CD4-positive, alpha-beta memory T cell (primary cell): ENCODE measurements around the gene RNF149. TPM values are rescaled to one million over a fixed set of nuclear protein-coding genes. Genes with fewer than 3 reads are reported as not detected.
"Not testable (repeated sequence)": the region's sequence is repeated elsewhere in the genome, so short reads cannot be mapped to it uniquely, and the experiment has no call there.

Source experiments
- CTCF ChIA-PET: fragments of 350-600 bp; sonication (Branson Sonifier 250); formaldehyde crosslinking; loops from one replicate; lab custom pipeline; 2021; ENCODE audit warnings: inconsistent platforms; ENCODE audit not compliant: partially characterized antibody; lab: Charles Lee
- POLR2A ChIA-PET: fragments of 350-600 bp; sonication (Branson Sonifier 250); formaldehyde crosslinking; loops from one replicate; lab custom pipeline; 2021; ENCODE audit not compliant: partially characterized antibody; lab: Charles Lee
- DNase-seq, 5 donors: peaks; one replicate each; pipeline versions ENCODE4 v3.0.0 to v3.0.0-alpha.2; 2020 to 2022; ENCODE audit warnings: mixed read lengths in 1 of 5
- H3K27ac ChIP-seq: one replicate; pipeline ENCODE4 v1.7.0; 2013; ENCODE audit warnings: low read depth, low read length
- H3K27me3 ChIP-seq: 2 replicates; pipeline ENCODE4 v1.7.0; 2013; ENCODE audit warnings: mild to moderate bottlenecking, low read length, moderate library complexity; ENCODE audit not compliant: insufficient read depth
- H3K36me3 ChIP-seq: 2 replicates; pipeline ENCODE4 v1.7.0; 2013; ENCODE audit warnings: mild to moderate bottlenecking, low read length, moderate library complexity; ENCODE audit not compliant: insufficient read depth
- H3K4me1 ChIP-seq: 2 replicates; pipeline ENCODE4 v1.7.0; 2013; ENCODE audit warnings: mild to moderate bottlenecking, low read length, moderate library complexity; ENCODE audit not compliant: insufficient read depth
- H3K4me3 ChIP-seq, 2 donors: one replicate each; pipeline ENCODE4 v1.7.0; 2013; ENCODE audit warnings: low read length in 2 of 2, mild to moderate bottlenecking in 1 of 2
- H3K9me3 ChIP-seq, 2 donors: one replicate each; pipeline ENCODE4 v1.7.0; 2013; ENCODE audit warnings: low read length in 2 of 2, control low read depth in 1 of 2; ENCODE audit not compliant: control insufficient read depth in 1 of 2
- H3K27ac Mint-ChIP-seq, 7 donors: one replicate each; pipeline ENCODE4 v1.8.0; 2020 to 2021; ENCODE audit warnings: mixed read lengths in 7 of 7, mild to moderate bottlenecking in 6 of 7, inconsistent platforms in 3 of 7, moderate library complexity in 3 of 7
- H3K27me3 Mint-ChIP-seq, 2 donors: one replicate each; pipeline ENCODE4 v1.8.0; 2020 to 2021; ENCODE audit warnings: mixed read lengths in 2 of 2
- H3K36me3 Mint-ChIP-seq, 2 donors: one replicate each; pipeline ENCODE4 v1.8.0; 2020 to 2021; ENCODE audit warnings: mixed read lengths in 2 of 2, inconsistent platforms in 1 of 2, mild to moderate bottlenecking in 1 of 2
- H3K4me1 Mint-ChIP-seq, 4 donors: one replicate each; pipeline ENCODE4 v1.8.0; 2020 to 2021; ENCODE audit warnings: mixed read lengths in 4 of 4, mild to moderate bottlenecking in 1 of 4
- H3K4me3 Mint-ChIP-seq, 8 donors: one replicate each; pipeline ENCODE4 v1.8.0; 2020 to 2021; ENCODE audit warnings: mixed read lengths in 8 of 8, mild to moderate bottlenecking in 7 of 8, moderate library complexity in 6 of 8, inconsistent platforms in 3 of 8
- H3K9me3 Mint-ChIP-seq, 8 donors: one replicate each; pipeline ENCODE4 v1.8.0; 2020 to 2021; ENCODE audit warnings: mixed read lengths in 8 of 8, mild to moderate bottlenecking in 5 of 8, inconsistent platforms in 3 of 8, moderate library complexity in 1 of 8
- intact Hi-C: fragments of 100-400 bp; cut with micrococcal nuclease; formaldehyde crosslinking; loops from one replicate; pipeline ENCODE4 v1.15.1; 2023
- polyA plus RNA-seq, 2 donors: library from polyadenylated mRNA; unstranded; fragments of 300-500 nt; fragmentation: Illumina TruSeq; gene quantifications; one replicate each; pipeline ENCODE4 v1.2.3, GENCODE V29; 2021
- total RNA-seq, 2 experiments: library from RNA; stranded (reverse); gene quantifications; one replicate each; pipeline ENCODE4 v1.2.3, GENCODE V29; 2021

Gene RNF149
- total and polyA plus RNA-seq, 4 experiments from 2014 or later: 67.6 to 154 (median 116) TPM

DNA sequence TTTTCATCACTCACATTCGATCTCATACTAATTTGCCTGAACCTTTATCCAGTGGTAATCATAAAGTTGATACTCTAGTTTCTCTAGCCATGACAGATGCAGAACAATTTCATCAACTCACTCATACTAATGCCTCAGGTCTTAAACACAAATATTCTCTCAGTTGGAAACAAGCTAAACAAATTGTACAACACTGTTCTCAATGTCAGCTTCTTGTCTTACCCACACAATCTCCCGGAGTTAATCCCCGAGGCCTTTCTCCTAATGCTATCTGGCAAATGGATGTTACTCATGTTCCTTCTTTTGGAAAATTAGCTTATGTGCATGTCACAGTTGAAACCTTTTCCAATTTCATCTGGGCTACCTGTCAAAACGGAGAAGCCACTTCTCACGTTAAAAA, 67.3 kb downstream of the RNF149 start:
- no peaks in the 10 kb centered on the region for H3K4me1 ChIP-seq
- POLR2A ChIA-PET: interaction anchor here (1.5 kb wide), 1 partner anchor 11 kb away, joined by 6 read pairs; the partner anchor contains the start of gene CNOT11
- no peaks in the 10 kb centered on the region for H3K9me3 ChIP-seq
- H3K9me3 Mint-ChIP-seq: peaks cover 0 to under 1% (median 0%) of the 10 kb centered on the region in 8 donors
- no peaks in the 10 kb centered on the region for H3K36me3 Mint-ChIP-seq
- intact Hi-C loops: loop anchor here (2.0 kb wide), 1 partner anchor 590 kb away; no protein-coding TSS in a partner anchor
- CTCF ChIA-PET: interaction anchor here (0.7 to 2.1 kb wide), 10 partner anchors 8 to 643 kb away, joined by 3 to 8 read pairs (median 4); partner anchors contain the start of gene CREG2
- H3K27me3 Mint-ChIP-seq: no peaks in the 10 kb centered on the region
- no peaks in the 10 kb centered on the region for H3K36me3 ChIP-seq
- no peak overlapping the region for H3K27ac ChIP-seq
- H3K4me3 Mint-ChIP-seq: no peak overlapping the region
- H3K4me3 ChIP-seq: no peak overlapping the region
- H3K27me3 ChIP-seq: no peaks in the 10 kb centered on the region
- no peak for DNase-seq
- H3K4me1 Mint-ChIP-seq: peaks cover 0 to 9% (median 3%) of the 10 kb centered on the region in 4 donors
- peak overlapping the region in 1 of 7 donors; percentile 27 for H3K27ac Mint-ChIP-seq

DNA sequence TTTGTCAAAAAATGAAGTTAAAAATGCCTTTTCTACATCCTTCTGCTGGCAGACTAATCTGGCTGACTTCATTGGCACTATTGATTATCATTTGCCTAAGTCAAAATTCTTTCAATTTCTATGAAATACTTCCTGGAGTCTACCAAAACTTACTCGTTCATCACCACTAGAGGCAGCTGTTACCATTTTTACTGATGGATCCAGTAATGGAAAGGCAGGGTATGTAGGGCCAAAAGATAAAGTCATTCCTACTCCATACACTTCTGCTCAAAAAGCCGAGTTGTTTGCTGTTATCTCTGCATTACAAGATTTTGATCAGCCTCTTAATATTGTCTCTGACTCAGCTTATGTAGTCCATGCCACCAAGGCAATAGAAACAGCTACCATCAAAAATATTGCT, 67.8 kb downstream of the RNF149 start:
- H3K4me3 ChIP-seq, H3K36me3 ChIP-seq, H3K27me3 Mint-ChIP-seq, H3K36me3 Mint-ChIP-seq, H3K27ac Mint-ChIP-seq, H3K4me3 Mint-ChIP-seq, H3K27me3 ChIP-seq, H3K27ac ChIP-seq, H3K9me3 ChIP-seq, H3K4me1 Mint-ChIP-seq, H3K9me3 Mint-ChIP-seq, H3K4me1 ChIP-seq: not testable (repeated sequence)
- ChIA-PET CTCF (interaction anchor here (0.8 to 2.1 kb wide), 11 partner anchors 9 to 643 kb away, joined by 3 to 8 read pairs (median 3); no protein-coding TSS in a partner anchor), POLR2A (interaction anchor here (1.5 kb wide), 1 partner anchor 12 kb away, joined by 6 read pairs; the partner anchor contains the start of gene CNOT11)
- DNase-seq: peak in 4 of 5 donors; percentile 15 to 26 (median 20)
- intact Hi-C loops: loop anchor here (1.0 to 2.0 kb wide), 2 partner anchors 147 to 590 kb away; partner anchors contain the start of gene CREG2

DNA sequence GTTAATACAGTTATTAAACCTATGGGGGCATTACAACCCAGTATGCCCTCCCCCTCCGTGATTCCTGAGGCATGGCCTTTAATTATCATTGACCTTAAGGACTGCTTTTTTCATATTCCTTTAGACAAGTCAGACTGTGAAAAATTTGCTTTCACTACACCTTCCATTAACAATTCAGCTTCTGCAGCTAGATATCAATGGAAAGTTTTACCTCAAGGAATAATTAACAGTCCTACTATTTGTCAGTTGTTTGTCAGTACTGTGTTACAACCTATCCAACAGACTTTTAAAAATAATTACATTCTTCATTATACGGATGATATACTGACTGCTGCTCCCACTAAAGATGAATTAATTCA, 68.8 kb downstream of the RNF149 start:
- POLR2A ChIA-PET, H3K4me3 Mint-ChIP-seq, H3K36me3 Mint-ChIP-seq, H3K27me3 Mint-ChIP-seq, H3K27ac Mint-ChIP-seq, DNase-seq, H3K27ac ChIP-seq, H3K4me1 ChIP-seq, H3K4me3 ChIP-seq, H3K9me3 ChIP-seq, H3K36me3 ChIP-seq, H3K4me1 Mint-ChIP-seq, H3K9me3 Mint-ChIP-seq, H3K27me3 ChIP-seq: not testable (repeated sequence)
- CTCF ChIA-PET: interaction anchor here (1.0 to 2.1 kb wide), 8 partner anchors 9 to 146 kb away, joined by 3 to 8 read pairs (median 4); partner anchors contain the start of gene CNOT11
- intact Hi-C loops: loop anchor here (1.0 to 2.0 kb wide), 2 partner anchors 148 to 591 kb away; partner anchors contain the start of gene CREG2

DNA sequence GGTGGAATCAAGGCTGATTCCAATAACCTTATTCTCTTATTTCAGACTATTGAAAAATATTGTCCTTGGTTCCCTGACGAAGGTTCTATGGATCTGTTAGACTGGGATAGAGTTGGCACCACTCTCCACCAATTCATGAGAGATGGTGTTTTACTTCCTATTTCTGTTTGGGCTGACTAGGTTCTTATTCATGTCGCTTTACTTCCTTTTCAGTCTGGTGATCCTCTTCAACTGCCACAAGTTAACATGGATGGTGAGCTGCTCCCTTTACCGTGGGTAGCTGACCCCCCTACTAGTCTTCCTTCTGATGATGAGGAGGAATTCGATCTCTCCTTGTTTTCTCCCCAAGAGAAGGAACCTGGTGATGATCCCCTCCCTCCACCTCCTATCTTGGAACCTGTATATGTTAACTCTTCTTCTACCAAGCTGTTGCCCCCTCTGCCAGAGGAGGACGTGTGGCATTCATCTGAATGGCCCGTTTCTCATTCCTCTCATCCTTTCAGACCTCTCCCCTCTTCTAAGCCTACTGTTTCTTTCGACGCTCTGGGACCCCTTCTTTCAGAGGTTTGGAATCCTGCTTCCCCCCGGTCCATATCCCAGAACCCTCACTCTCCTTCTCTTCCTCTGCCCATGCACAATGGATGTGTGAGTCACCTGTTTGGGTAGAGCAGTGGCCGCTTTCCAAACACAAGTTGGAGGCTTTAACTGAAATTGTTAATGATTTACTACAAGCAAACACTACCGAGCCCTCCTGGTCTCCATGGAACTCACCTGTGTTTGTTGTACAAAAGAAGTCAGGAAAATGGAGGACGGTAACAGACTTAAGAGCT, 69.4 kb downstream of the RNF149 start:
- H3K4me1 Mint-ChIP-seq: peaks cover 0 to 9% (median 3%) of the 10 kb centered on the region in 4 donors
- CTCF ChIA-PET: interaction anchor here (1.2 to 2.0 kb wide), 5 partner anchors 14 to 147 kb away, joined by 3 to 8 read pairs (median 3); partner anchors contain the start of gene CNOT11
- no peaks in the 10 kb centered on the region for H3K36me3 Mint-ChIP-seq
- no peak for DNase-seq
- Histone ChIP-seq H3K4me1 (no peaks in the 10 kb centered on the region), H3K9me3 (no peaks in the 10 kb centered on the region), H3K27ac (no peak overlapping the region), H3K36me3 (no peaks in the 10 kb centered on the region), H3K27me3 (no peaks in the 10 kb centered on the region), H3K4me3 (no peak overlapping the region)
- H3K27me3 Mint-ChIP-seq: no peaks in the 10 kb centered on the region
- POLR2A ChIA-PET: no interaction called here
- H3K27ac Mint-ChIP-seq: no peak overlapping the region
- H3K9me3 Mint-ChIP-seq: peaks cover 0 to 5% (median 0%) of the 10 kb centered on the region in 8 donors
- intact Hi-C loops: no loop called here
- H3K4me3 Mint-ChIP-seq: no peak overlapping the region

DNA sequence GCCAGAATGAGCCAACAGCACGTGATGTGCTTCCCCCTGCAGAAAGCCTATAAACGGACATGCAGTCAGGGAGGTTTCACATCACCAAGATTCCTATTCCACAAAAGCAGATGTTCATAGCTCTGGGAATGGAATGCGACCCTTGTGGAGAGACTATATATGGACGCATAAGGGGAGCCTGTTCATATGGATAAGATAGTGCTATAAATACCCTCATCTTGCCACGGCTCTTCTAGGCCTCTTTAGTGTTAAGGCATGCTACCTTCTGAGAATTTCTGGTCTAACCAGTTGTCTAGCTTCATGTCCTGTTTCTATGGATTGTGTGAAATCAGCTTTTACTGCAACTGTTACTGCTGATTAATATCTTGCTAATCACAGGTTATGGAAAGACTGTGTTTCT, 70.6 kb downstream of the RNF149 start:
- H3K4me1 Mint-ChIP-seq, H3K27me3 Mint-ChIP-seq, H3K36me3 Mint-ChIP-seq, H3K27ac ChIP-seq, H3K4me1 ChIP-seq, POLR2A ChIA-PET, H3K36me3 ChIP-seq, H3K27me3 ChIP-seq, CTCF ChIA-PET, H3K4me3 ChIP-seq, DNase-seq, H3K4me3 Mint-ChIP-seq, intact Hi-C loops, H3K9me3 ChIP-seq, H3K9me3 Mint-ChIP-seq: not testable (repeated sequence)
- peak overlapping the region in 1 of 7 donors; percentile 37 for H3K27ac Mint-ChIP-seq

DNA sequence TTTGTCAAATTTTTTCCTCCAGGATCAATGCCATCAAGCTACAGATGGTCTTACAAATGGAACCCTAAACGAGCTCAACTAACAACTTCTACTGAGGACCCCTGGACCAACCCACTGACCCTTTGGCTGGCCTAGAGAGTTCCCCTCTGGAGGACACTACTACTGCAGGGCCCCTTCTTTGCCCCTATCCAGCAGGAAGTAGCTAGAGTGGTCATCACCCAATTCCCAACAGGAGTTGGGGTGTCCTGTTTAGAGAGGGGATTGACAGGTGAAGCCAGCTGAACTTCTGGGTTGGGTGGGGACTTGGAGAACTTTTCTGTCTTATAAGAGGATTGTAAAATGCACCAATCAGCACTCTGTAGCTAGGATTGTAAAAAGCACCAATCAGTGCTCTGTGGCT, 72.5 kb downstream of the RNF149 start:
- H3K27me3 Mint-ChIP-seq, DNase-seq, POLR2A ChIA-PET, H3K36me3 ChIP-seq, H3K27ac Mint-ChIP-seq, H3K4me1 ChIP-seq, H3K27ac ChIP-seq, intact Hi-C loops, CTCF ChIA-PET, H3K9me3 Mint-ChIP-seq, H3K4me3 ChIP-seq, H3K36me3 Mint-ChIP-seq, H3K27me3 ChIP-seq, H3K4me1 Mint-ChIP-seq, H3K4me3 Mint-ChIP-seq, H3K9me3 ChIP-seq: not testable (repeated sequence)

DNA sequence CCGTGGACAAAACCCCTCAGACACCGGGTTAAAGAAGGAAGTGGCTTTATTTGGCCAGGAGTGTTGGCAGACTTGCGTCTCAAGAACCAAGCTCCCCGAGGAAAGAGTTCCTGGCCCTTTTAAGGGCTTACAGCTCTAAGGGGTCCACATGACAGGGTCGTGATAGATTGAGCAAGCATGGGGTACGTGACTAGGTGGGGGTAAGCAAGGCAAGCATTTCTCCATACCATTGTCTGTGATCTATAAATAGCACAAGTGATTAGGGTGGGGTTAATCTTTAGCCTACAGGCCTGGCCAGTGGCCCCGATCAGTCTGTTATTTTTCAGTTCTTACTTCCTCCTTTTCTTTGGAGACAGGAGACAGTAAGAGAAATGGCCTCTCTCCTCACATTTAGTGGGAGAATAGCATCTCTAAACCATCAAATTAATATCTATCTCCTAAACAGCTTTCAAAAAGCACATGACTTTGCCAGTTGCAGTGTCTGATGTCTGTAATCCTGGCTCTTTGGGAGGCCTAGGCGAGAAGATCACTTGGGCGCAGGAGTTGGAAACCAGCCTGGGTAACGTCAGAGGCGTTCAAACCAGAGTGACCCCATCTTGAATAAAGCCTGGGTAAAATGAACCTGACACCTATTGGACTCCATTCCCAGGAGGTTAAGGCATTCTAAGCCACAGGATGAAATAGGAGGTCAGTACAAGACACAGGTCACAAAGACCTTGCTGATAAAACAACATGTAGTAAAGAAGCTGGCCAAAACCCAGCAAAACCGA, 74.1 kb downstream of the RNF149 start:
- Histone ChIP-seq H3K9me3 (no peaks in the 10 kb centered on the region), H3K4me3 (no peak overlapping the region), H3K4me1 (no peaks in the 10 kb centered on the region), H3K27ac (no peak overlapping the region), H3K27me3 (no peaks in the 10 kb centered on the region), H3K36me3 (no peaks in the 10 kb centered on the region)
- H3K9me3 Mint-ChIP-seq: peaks cover 0 to 5% (median 0%) of the 10 kb centered on the region in 8 donors
- H3K36me3 Mint-ChIP-seq: peaks cover 0 to 7% of the 10 kb centered on the region in 2 donors
- ChIA-PET CTCF (interaction anchor here (1.3 to 1.4 kb wide), 2 partner anchors 19 to 21 kb away, joined by 3 read pairs; no protein-coding TSS in a partner anchor), POLR2A (no interaction called here)
- H3K27ac Mint-ChIP-seq: no peak overlapping the region
- H3K4me3 Mint-ChIP-seq: no peak overlapping the region
- H3K4me1 Mint-ChIP-seq: no peaks in the 10 kb centered on the region
- intact Hi-C loops: no loop called here
- DNase-seq: no peak
- H3K27me3 Mint-ChIP-seq: no peaks in the 10 kb centered on the region
